NB4 (cell line): ENCODE results near the gene IL17D.

Experiments
- MYC ChIP-seq: IDR thresholded peaks from 2 replicates; pipeline ENCODE4 v1.6.1; 2011; ENCODE audit warnings: low read depth, low read length
- POLR2A ChIP-seq: IDR thresholded peaks from 2 replicates; pipeline ENCODE4 v1.6.1; 2011; ENCODE audit warnings: mild to moderate bottlenecking; ENCODE audit not compliant: insufficient read length; ENCODE audit errors: extremely low read depth
- TF ChIP-seq, protein P1 (sequence below): IDR thresholded peaks from one replicate; pipeline ENCODE4 v1.5.1; 2012; ENCODE audit warnings: low read depth, low read length
- TF ChIP-seq, protein P2 (sequence below): IDR thresholded peaks from 2 replicates; pipeline ENCODE4 v1.6.1; 2011; ENCODE audit warnings: low read depth, low read length

- TF ChIP-seq, protein P1, sequence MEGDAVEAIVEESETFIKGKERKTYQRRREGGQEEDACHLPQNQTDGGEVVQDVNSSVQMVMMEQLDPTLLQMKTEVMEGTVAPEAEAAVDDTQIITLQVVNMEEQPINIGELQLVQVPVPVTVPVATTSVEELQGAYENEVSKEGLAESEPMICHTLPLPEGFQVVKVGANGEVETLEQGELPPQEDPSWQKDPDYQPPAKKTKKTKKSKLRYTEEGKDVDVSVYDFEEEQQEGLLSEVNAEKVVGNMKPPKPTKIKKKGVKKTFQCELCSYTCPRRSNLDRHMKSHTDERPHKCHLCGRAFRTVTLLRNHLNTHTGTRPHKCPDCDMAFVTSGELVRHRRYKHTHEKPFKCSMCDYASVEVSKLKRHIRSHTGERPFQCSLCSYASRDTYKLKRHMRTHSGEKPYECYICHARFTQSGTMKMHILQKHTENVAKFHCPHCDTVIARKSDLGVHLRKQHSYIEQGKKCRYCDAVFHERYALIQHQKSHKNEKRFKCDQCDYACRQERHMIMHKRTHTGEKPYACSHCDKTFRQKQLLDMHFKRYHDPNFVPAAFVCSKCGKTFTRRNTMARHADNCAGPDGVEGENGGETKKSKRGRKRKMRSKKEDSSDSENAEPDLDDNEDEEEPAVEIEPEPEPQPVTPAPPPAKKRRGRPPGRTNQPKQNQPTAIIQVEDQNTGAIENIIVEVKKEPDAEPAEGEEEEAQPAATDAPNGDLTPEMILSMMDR, result no peak
- TF ChIP-seq MYC (no peak), POLR2A (no peak)
- TF ChIP-seq, protein P2, sequence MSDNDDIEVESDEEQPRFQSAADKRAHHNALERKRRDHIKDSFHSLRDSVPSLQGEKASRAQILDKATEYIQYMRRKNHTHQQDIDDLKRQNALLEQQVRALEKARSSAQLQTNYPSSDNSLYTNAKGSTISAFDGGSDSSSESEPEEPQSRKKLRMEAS, result no peak
Measured at GRCh38 chr13:20706661-20707060, 3.2 kb downstream of the IL17D start.
